ENCODE results near the gene RARB.

- no peak for TF ChIP-seq CTCF (IDR thresholded peaks at IDR 0.05; ENCODE audit: insufficient read depth, low read length)
- no peak for TF ChIP-seq REST (IDR thresholded peaks at IDR 0.05; ENCODE audit: insufficient replicate concordance, low read depth)
- no peak for TF ChIP-seq POLR2AphosphoS5 (IDR thresholded peaks at IDR 0.05; ENCODE audit: low read depth)
These were observed 135.5 kb downstream of the RARB start for GRCh38 chr3:25563601-25564000.
